C4-2B (cell line): Measurements from ENCODE around the gene CHD8.

Experiments
- CTCF ChIP-seq: fragments of 450-650 bp; conservative IDR thresholded peaks from 2 replicates; pipeline ENCODE4 v1.5.1; 2017; ENCODE audit warnings: mild to moderate bottlenecking
- ZFX ChIP-seq: fragments of 450-650 bp; IDR thresholded peaks from 2 replicates; pipeline ENCODE4 v1.6.1; 2017

- TF ChIP-seq CTCF (no peak), ZFX (no peak)
Observed at GRCh38 chr14:21398901-21399300, 57.0 kb downstream of the CHD8 start.
